IMR-90 (cell line): Measurements from ENCODE around the gene FAHD2A. TPM values are rescaled to one million over a fixed set of nuclear protein-coding genes. Genes with fewer than 3 reads are reported as not detected.

Source experiments
- ATAC-seq: fragments of 200-7000 bp; cut with Tn5 transposase; 2 replicates; pipeline ENCODE4 v1.9.1; 2020; ENCODE audit warnings: low read depth, mild to moderate bottlenecking, moderate library complexity
- BruUV-seq: library from RNA; stranded (reverse); fragments of 400-500 nt; replicated peaks from 2 replicates; lab custom pipeline; 2021; lab: Mats Ljungman, UMichigan
- CTCF ChIA-PET: fragments of 300-600 bp; formaldehyde crosslinking; extraction: SDS; loops from one replicate; lab custom pipeline; 2021; ENCODE audit warnings: antibody characterized with exemption; lab: Yijun Ruan, JAX
- POLR2A ChIA-PET: fragments of 300-600 bp; sonication (Branson Sonifier 250); formaldehyde crosslinking; loops from one replicate; lab custom pipeline; 2022; ENCODE audit warnings: antibody characterized with exemption; ENCODE audit not compliant: unreplicated experiment; lab: Charles Lee
- DNase-seq: peaks from one replicate; pipeline ENCODE4 v3.0.0; 2013
- H2AFZ ChIP-seq: replicated peaks from 2 replicates; pipeline ENCODE3; 2013; ENCODE audit warnings: low read length, mild to moderate bottlenecking; ENCODE audit not compliant: poor library complexity
- H2AK5ac ChIP-seq: 2 replicates; pipeline ENCODE4 v1.6.1; 2013; ENCODE audit warnings: low read depth, low read length, inconsistent platforms
- H2AK9ac ChIP-seq: replicated peaks from 2 replicates; pipeline ENCODE3; 2013; ENCODE audit warnings: mild to moderate bottlenecking, low read depth, low read length, moderate library complexity; ENCODE audit not compliant: poor library complexity
- H2BK120ac ChIP-seq: 2 replicates; pipeline ENCODE4 v1.6.1; 2013; ENCODE audit warnings: low read depth, low read length, inconsistent platforms
- H2BK15ac ChIP-seq: 3 replicates; pipeline ENCODE4 v1.6.1; 2013; ENCODE audit warnings: low read depth, low read length, inconsistent platforms
- H2BK20ac ChIP-seq: 2 replicates; pipeline ENCODE4 v1.6.1; 2013; ENCODE audit warnings: low read depth, mild to moderate bottlenecking, inconsistent platforms, low read length, moderate library complexity
- H2BK5ac ChIP-seq: 2 replicates; pipeline ENCODE4 v1.6.1; 2013; ENCODE audit warnings: mild to moderate bottlenecking, low read depth, low read length, inconsistent platforms; ENCODE audit not compliant: poor library complexity, severe bottlenecking
- H3K14ac ChIP-seq: replicated peaks from 2 replicates; pipeline ENCODE4 v1.6.1; 2013; ENCODE audit warnings: low read depth, low read length, inconsistent platforms
- H3K18ac ChIP-seq: 2 replicates; pipeline ENCODE4 v1.6.1; 2013; ENCODE audit warnings: low read depth, low read length, control low read depth
- H3K23ac ChIP-seq: 2 replicates; pipeline ENCODE4 v1.6.1; 2013; ENCODE audit warnings: low read depth, low read length, inconsistent platforms
- H3K27ac ChIP-seq: 2 replicates; pipeline ENCODE4 v1.5.1; 2013; ENCODE audit warnings: mild to moderate bottlenecking, control low read depth, low read length; ENCODE audit not compliant: insufficient read depth
- H3K27me3 ChIP-seq: 2 replicates; pipeline ENCODE4 v1.6.1; 2013; ENCODE audit warnings: low read length; ENCODE audit not compliant: control insufficient read depth, insufficient read depth
- H3K36me3 ChIP-seq: 2 replicates; pipeline ENCODE4 v1.6.1; 2013; ENCODE audit warnings: low read length, mixed read lengths; ENCODE audit not compliant: control insufficient read depth, insufficient read depth
- H3K4ac ChIP-seq: 2 replicates; pipeline ENCODE4 v1.6.1; 2013; ENCODE audit warnings: low read depth, low read length, inconsistent platforms
- H3K4me1 ChIP-seq: 2 replicates; pipeline ENCODE4 v1.6.1; 2013; ENCODE audit warnings: low read length, mixed read lengths; ENCODE audit not compliant: control insufficient read depth, insufficient read depth
- H3K4me2 ChIP-seq: 2 replicates; pipeline ENCODE4 v1.6.1; 2013; ENCODE audit warnings: low read depth, mild to moderate bottlenecking, control low read depth, low read length, moderate library complexity
- H3K4me3 ChIP-seq: 2 replicates; pipeline ENCODE4 v1.5.1; 2013; ENCODE audit warnings: low read depth, mild to moderate bottlenecking, control low read depth, low read length, moderate library complexity; ENCODE audit not compliant: insufficient read depth
- H3K56ac ChIP-seq: 2 replicates; pipeline ENCODE4 v1.6.1; 2013; ENCODE audit warnings: low read length, inconsistent platforms; ENCODE audit not compliant: insufficient read depth; ENCODE audit errors: extremely low read depth
- H3K79me1 ChIP-seq, 2 experiments: 2 replicates each; pipeline ENCODE4 v1.6.1; 2013; ENCODE audit warnings: low read length in 2 of 2, inconsistent platforms in 1 of 2, low read depth in 1 of 2
- H3K9ac ChIP-seq: 2 replicates; pipeline ENCODE4 v1.6.1; 2013; ENCODE audit warnings: low read depth, low read length, control low read depth
- H3K9me1 ChIP-seq: 2 replicates; pipeline ENCODE4 v1.6.1; 2013; ENCODE audit warnings: low read length, inconsistent platforms; ENCODE audit not compliant: insufficient read depth
- H3K9me3 ChIP-seq: 2 replicates; pipeline ENCODE4 v1.6.1; 2013; ENCODE audit warnings: low read length; ENCODE audit not compliant: control insufficient read depth, insufficient read depth
- H4K20me1 ChIP-seq: 2 replicates; pipeline ENCODE4 v1.6.1; 2013; ENCODE audit warnings: low read length, inconsistent platforms; ENCODE audit not compliant: insufficient read depth
- H4K5ac ChIP-seq: 2 replicates; pipeline ENCODE4 v1.6.1; 2013; ENCODE audit warnings: mild to moderate bottlenecking, low read depth, low read length, control low read depth
- H4K8ac ChIP-seq, 2 experiments: 2 replicates each; pipeline ENCODE4 v1.6.1; 2013; ENCODE audit warnings: low read depth in 2 of 2, low read length in 2 of 2, control low read depth in 1 of 2, inconsistent platforms in 1 of 2
- H4K91ac ChIP-seq: 2 replicates; pipeline ENCODE4 v1.6.1; 2013; ENCODE audit warnings: low read depth, low read length, inconsistent platforms; ENCODE audit not compliant: insufficient read depth
- BHLHE40 ChIP-seq: fragments of 150-350 bp; IDR thresholded peaks from 2 replicates; pipeline ENCODE4 v1.6.1; 2016; ENCODE audit warnings: mild to moderate bottlenecking, low read depth, low read length
- CEBPB ChIP-seq: IDR thresholded peaks from 2 replicates; pipeline ENCODE4 v1.6.1; 2012; ENCODE audit warnings: low read depth, low read length, improper control_type of control experiment
- CHD1 ChIP-seq: IDR thresholded peaks from 2 replicates; pipeline ENCODE4 v1.6.1; 2012; ENCODE audit warnings: low read depth, low read length, improper control_type of control experiment
- CTCF ChIP-seq: conservative IDR thresholded peaks from 2 replicates; pipeline ENCODE4 v1.5.1; 2012; ENCODE audit warnings: mild to moderate bottlenecking, low read depth, low read length, improper control_type of control experiment
- ELK1 ChIP-seq: fragments of 150-350 bp; IDR thresholded peaks from 2 replicates; pipeline ENCODE4 v1.6.1; 2016; ENCODE audit warnings: low read depth, mild to moderate bottlenecking, low read length, moderate library complexity, borderline replicate concordance
- FOS ChIP-seq: fragments of 150-350 bp; IDR thresholded peaks from 2 replicates; pipeline ENCODE4 v1.6.1; 2016; ENCODE audit warnings: low read depth, low read length
- MAFK ChIP-seq: IDR thresholded peaks from 2 replicates; pipeline ENCODE4 v1.6.1; 2012; ENCODE audit warnings: low read depth, low read length, improper control_type of control experiment
- MAZ ChIP-seq: IDR thresholded peaks from 2 replicates; pipeline ENCODE4 v1.6.1; 2012; ENCODE audit warnings: low read depth, mild to moderate bottlenecking, low read length, improper control_type of control experiment, moderate library complexity, borderline replicate concordance
- MXI1 ChIP-seq: IDR thresholded peaks from 2 replicates; pipeline ENCODE4 v1.6.1; 2012; ENCODE audit warnings: low read depth, mild to moderate bottlenecking, low read length, moderate library complexity, borderline replicate concordance
- NFE2L2 ChIP-seq: fragments of 150-350 bp; IDR thresholded peaks from 2 replicates; pipeline ENCODE4 v1.6.1; 2016; ENCODE audit warnings: low read depth, mild to moderate bottlenecking, low read length
- POLR2A ChIP-seq: IDR thresholded peaks from 2 replicates; pipeline ENCODE4 v1.6.1; 2012; ENCODE audit warnings: mild to moderate bottlenecking, low read depth, low read length
- RAD21 ChIP-seq: IDR thresholded peaks from 2 replicates; pipeline ENCODE4 v1.6.1; 2012; ENCODE audit warnings: low read length, improper control_type of control experiment
- RCOR1 ChIP-seq: IDR thresholded peaks from 2 replicates; pipeline ENCODE4 v1.6.1; 2012; ENCODE audit warnings: mild to moderate bottlenecking, low read length, improper control_type of control experiment; ENCODE audit not compliant: insufficient replicate concordance
- RFX5 ChIP-seq: IDR thresholded peaks from 2 replicates; pipeline ENCODE4 v1.8.0; 2012; ENCODE audit warnings: low read depth, mild to moderate bottlenecking, low read length, moderate library complexity
- WGBS, 2 experiments: methylation state at CpG; one replicate each; pipeline versions ENCODE4 v1.1.5 to v1.1.7; 2013; ENCODE audit warnings: missing lambda C conversion rate in 2 of 2; ENCODE audit not compliant: insufficient read length in 1 of 2; ENCODE audit errors: extremely low coverage in 2 of 2; 5-methylcytosine and 5-hydroxymethylcytosine counted together
- dilution Hi-C: fragments of 300-500 bp; cut with HindIII; formaldehyde crosslinking; loops from one replicate; pipeline ENCODE4 v1.14.3; 2018; ENCODE audit warnings: low sequenced_read_pairs; ENCODE audit not compliant: unreplicated experiment
- in situ Hi-C: fragments of 300-500 bp; cut with MboI; formaldehyde crosslinking; loops from 3 replicates; pipeline ENCODE4 v1.14.3; 2019; ENCODE audit warnings: low sequenced_read_pairs, inconsistent platforms, mixed read lengths
- intact Hi-C: fragments of 100-400 bp; cut with micrococcal nuclease; formaldehyde crosslinking; loops from 2 replicates; pipeline ENCODE4 v1.10.0; 2022
- polyA plus RNA-seq, 3 experiments: library from polyadenylated mRNA; depleted of rRNA; stranded (reverse); fragments of >200 nt; gene quantifications; 2 replicates each; pipeline ENCODE4 v1.2.3, GENCODE V29; 2012; ENCODE audit warnings: low replicate concordance in 1 of 3
- total RNA-seq: library from RNA; depleted of rRNA; stranded (reverse); fragments of >200 nt; gene quantifications from 2 replicates; pipeline ENCODE4 v1.2.3, GENCODE V29; 2012

FAHD2A gene
- total and polyA plus RNA-seq, 2 of the 4 experiments (the other 2 are of a cell fraction): 35.1 to 36.2 TPM

GRCh38 chr2:95389245-95390119 lies 13.0 kb upstream of the FAHD2A start:
- no peak overlapping the region for H3K18ac ChIP-seq
- peak overlapping the region; percentile 79 for H2AK9ac ChIP-seq
- no TSS peak for BruUV-seq
- peaks cover 2% of the 10 kb centered on the region; the same call in 1 of the 2 replicates for H3K27me3 ChIP-seq
- peak; percentile 97 for ATAC-seq
- no peak overlapping the region for H3K4ac ChIP-seq
- no peak overlapping the region for H2BK120ac ChIP-seq
- H2AFZ ChIP-seq: peak overlapping the region; percentile 95
- no peak overlapping the region for H3K23ac ChIP-seq
- peak; percentile 49 for DNase-seq
- in situ Hi-C loops (no loop called here), intact Hi-C loops (loop anchor here (1.0 kb wide), 1 partner anchor 338 kb away; no protein-coding TSS in a partner anchor), dilution Hi-C loops (no loop called here)
- no peak overlapping the region for H4K5ac ChIP-seq
- H2AK5ac ChIP-seq: no peak overlapping the region
- H3K27ac ChIP-seq: no peak overlapping the region
- H3K4me1 ChIP-seq: no peaks in the 10 kb centered on the region
- no peak overlapping the region for H4K91ac ChIP-seq
- H3K9me1 ChIP-seq: no peaks in the 10 kb centered on the region
- H3K56ac ChIP-seq: no peak overlapping the region
- no peak overlapping the region for H3K4me2 ChIP-seq
- H3K79me1 ChIP-seq: no peaks in the 10 kb centered on the region
- H4K20me1 ChIP-seq: no peaks in the 10 kb centered on the region
- ChIA-PET CTCF (interaction anchor here (0.6 to 1.3 kb wide), 11 partner anchors 9 to 377 kb away, joined by 3 to 9 read pairs (median 4); partner anchors contain the start of gene FAHD2A), POLR2A (no interaction called here)
- no peak overlapping the region for H2BK15ac ChIP-seq
- no peak overlapping the region for H2BK20ac ChIP-seq
- no peak overlapping the region for H3K14ac ChIP-seq
- H3K4me3 ChIP-seq: no peak overlapping the region
- H3K9ac ChIP-seq: no peak overlapping the region
- H3K9me3 ChIP-seq: no peaks in the 10 kb centered on the region
- H2BK5ac ChIP-seq: no peak overlapping the region
- H3K36me3 ChIP-seq: no peaks in the 10 kb centered on the region
- no peak overlapping the region for H4K8ac ChIP-seq
- WGBS, 2 experiments: 76% methylated on average over 6 of the region's 46 CpGs; no CpG with 5 or more reads in 1 of the 2 experiments
- no peak for TF ChIP-seq NFE2L2
- TF ChIP-seq RFX5: no peak
- TF ChIP-seq RAD21: peak; percentile 83
- no peak for TF ChIP-seq RCOR1
- no peak for TF ChIP-seq CHD1
- no peak for TF ChIP-seq CEBPB
- TF ChIP-seq BHLHE40: no peak
- no peak for TF ChIP-seq MAZ
- peak; percentile 91 for TF ChIP-seq CTCF
- TF ChIP-seq POLR2A: no peak
- TF ChIP-seq FOS: no peak
- TF ChIP-seq MAFK: no peak
- TF ChIP-seq MXI1: no peak
- TF ChIP-seq ELK1: no peak
